HepG2 (cell line): Measurements from ENCODE around the gene B4GALT1. TPM values are rescaled to one million over a fixed set of nuclear protein-coding genes. Genes with fewer than 3 reads are reported as not detected.

Experiments used
- DZIP1 ChIP-seq: sonication (generic); formaldehyde crosslinking; IDR thresholded peaks from 2 replicates; pipeline ENCODE4 v1.5.0; 2020; ENCODE audit warnings: mild to moderate bottlenecking, missing genetic modification reagents
- EEA1 ChIP-seq: sonication (generic); formaldehyde crosslinking; IDR thresholded peaks from 2 replicates; pipeline ENCODE4 v1.5.1; 2020; ENCODE audit warnings: mild to moderate bottlenecking, missing genetic modification reagents, borderline replicate concordance
- EHMT2 ChIP-seq: fragments of 200-600 bp; sonication (generic); IDR thresholded peaks from 2 replicates; pipeline ENCODE4 v1.7.0; 2017; ENCODE audit warnings: antibody characterized with exemption, low read depth, low read length, borderline replicate concordance
- GATA4 ChIP-seq: sonication (generic); IDR thresholded peaks from 2 replicates; pipeline ENCODE4 v1.6.1; 2016; ENCODE audit warnings: antibody characterized with exemption, low read depth, borderline replicate concordance
- HMG20B ChIP-seq: conservative IDR thresholded peaks from 2 replicates; pipeline ENCODE4 v1.6.1; 2016; ENCODE audit warnings: missing genetic modification reagents, missing compliant biosample characterization
- NR2F6 ChIP-seq, 2 experiments: IDR thresholded peaks; 2 replicates each; pipeline ENCODE4 v1.6.1; 2016; ENCODE audit warnings: antibody characterized with exemption in 1 of 2, mild to moderate bottlenecking in 1 of 2
- PAX8 ChIP-seq: sonication (generic); formaldehyde crosslinking; IDR thresholded peaks from 2 replicates; pipeline ENCODE4 v1.8.0; 2022; ENCODE audit warnings: mild to moderate bottlenecking, missing genetic modification reagents, borderline replicate concordance
- PBX2 ChIP-seq: IDR thresholded peaks from 2 replicates; pipeline ENCODE4 v1.6.1; 2016; ENCODE audit warnings: control low read depth
- PLRG1 ChIP-seq: fragments of 450-650 bp; conservative IDR thresholded peaks from 2 replicates; pipeline ENCODE4 v1.6.1; 2016
- POGZ ChIP-seq: sonication (generic); formaldehyde crosslinking; IDR thresholded peaks from 2 replicates; pipeline ENCODE4 v1.4.0; 2020; ENCODE audit warnings: mild to moderate bottlenecking, missing genetic modification reagents
- SALL2 ChIP-seq: sonication (generic); formaldehyde crosslinking; IDR thresholded peaks from 2 replicates; pipeline ENCODE4 v1.8.1; 2023; ENCODE audit warnings: mild to moderate bottlenecking, missing genetic modification reagents, inconsistent platforms
- SP2 ChIP-seq: sonication (generic); formaldehyde crosslinking; IDR thresholded peaks from 2 replicates; pipeline ENCODE4 v1.5.1; 2020; ENCODE audit warnings: mild to moderate bottlenecking, missing genetic modification reagents
- SRSF9 ChIP-seq: fragments of 200-400 bp; formaldehyde crosslinking; IDR thresholded peaks from 2 replicates; pipeline ENCODE4 v1.6.1; 2018; ENCODE audit warnings: borderline replicate concordance, mild to moderate bottlenecking, low read depth, low read length; ENCODE audit not compliant: insufficient read depth, poor library complexity, severe bottlenecking
- TBL1XR1 ChIP-seq: fragments of 150-350 bp; IDR thresholded peaks from 2 replicates; pipeline ENCODE4 v1.6.1; 2014; ENCODE audit warnings: borderline replicate concordance, low read length; ENCODE audit not compliant: partially characterized antibody
- TBP ChIP-seq: sonication (generic); formaldehyde crosslinking; IDR thresholded peaks from 2 replicates; pipeline ENCODE4 v1.5.0; 2020; ENCODE audit warnings: missing genetic modification reagents
- TGIF2 ChIP-seq: IDR thresholded peaks from 2 replicates; pipeline ENCODE4 v1.6.1; 2016; ENCODE audit warnings: control low read depth, missing compliant biosample characterization
- ZBTB10 ChIP-seq: sonication (generic); formaldehyde crosslinking; IDR thresholded peaks from 2 replicates; pipeline ENCODE4 v1.4.0; 2020; ENCODE audit warnings: missing genetic modification reagents, borderline replicate concordance
- ZKSCAN8 ChIP-seq: IDR thresholded peaks from 2 replicates; pipeline ENCODE4 v1.6.1; 2016; ENCODE audit warnings: borderline replicate concordance, missing genetic modification reagents, missing compliant biosample characterization
- ZNF205 ChIP-seq: IDR thresholded peaks from 2 replicates; pipeline ENCODE4 v1.6.1; 2018; ENCODE audit warnings: missing biosample characterization, missing genetic modification reagents
- ZNF335 ChIP-seq: sonication (generic); formaldehyde crosslinking; IDR thresholded peaks from 2 replicates; pipeline ENCODE4 v1.4.0; 2020; ENCODE audit warnings: missing genetic modification reagents
- ZNF564 ChIP-seq: sonication (generic); formaldehyde crosslinking; IDR thresholded peaks from 2 replicates; pipeline ENCODE4 v1.8.1; 2023; ENCODE audit warnings: mild to moderate bottlenecking, missing genetic modification reagents
- ZSCAN20 ChIP-seq: sonication (generic); formaldehyde crosslinking; IDR thresholded peaks from 2 replicates; pipeline ENCODE4 v1.4.0; 2020; ENCODE audit warnings: missing genetic modification reagents, mild to moderate bottlenecking, borderline replicate concordance
- polyA plus RNA-seq, 8 experiments: library from polyadenylated mRNA; depleted of rRNA in 3 of 8; stranded (reverse) in 7 of 8; unstranded in 1 of 8; fragments of >200 nt; fragmentation: Illumina TruSeq in 4 of 8; extraction: Trizol in 4 of 8; gene quantifications; 2 replicates each; pipeline versions ENCODE4 v1.2.1 to v1.2.3, GENCODE V29; 2011 to 2016; ENCODE audit warnings: low read depth in 4 of 8, missing spikeins in 1 of 8, mixed read lengths in 1 of 8; ENCODE audit not compliant: insufficient read depth in 1 of 8
- total RNA-seq, 5 experiments: library from RNA; depleted of rRNA; stranded (reverse); fragments of >200 nt; fragmentation: Illumina TruSeq; extraction: Trizol; gene quantifications; 2 replicates each; pipeline ENCODE4 v1.2.3, GENCODE V29; 2016; ENCODE audit warnings: low read depth in 1 of 5

Gene B4GALT1
- total and polyA plus RNA-seq, 2 of the 13 experiments (the other 11 are each of a cell fraction or from before 2014, with no cell fraction given) = 15.7 to 33.5 TPM

GRCh38 chr9:33139421-33140228 lies 27.5 kb downstream of the B4GALT1 start (continued):
- TF ChIP-seq DZIP1 (CRISPR knock-in tag) (0 out of 2 replicates have a peak, but pooled peaks have one; percentile 50), ZBTB10 (CRISPR knock-in tag) (no peak), HMG20B (0 out of 2 replicates have a peak, but pooled peaks have one; percentile 18), GATA4 (no peak), NR2F6 (IDR thresholded peaks at IDR 0.05) (peak; percentile 91), NR2F6 (CRISPR knock-in tag; IDR thresholded peaks at IDR 0.05) (peak; percentile 95), TBP (CRISPR knock-in tag) (no peak), ZNF335 (peak; percentile 87; the same call in 1 of the 2 replicates), TGIF2 (CRISPR knock-in tag) (peak; percentile 82), PAX8 (CRISPR knock-in tag) (0 out of 2 replicates have a peak, but pooled peaks have one; percentile 79), SALL2 (CRISPR knock-in tag) (peak; percentile 68; the same call in 1 of the 2 replicates), PLRG1 (no peak), SP2 (CRISPR knock-in tag) (no peak), EEA1 (CRISPR knock-in tag) (peak; percentile 44; the same call in 1 of the 2 replicates), EHMT2 (peak; percentile 60; the same call in 1 of the 2 replicates), TBL1XR1 (peak; percentile 59), ZSCAN20 (CRISPR knock-in tag) (no peak), SRSF9 (no peak), PBX2 (no peak; the same call in 1 of the 2 replicates), POGZ (CRISPR knock-in tag) (peak; percentile 88), ZNF564 (CRISPR knock-in tag) (peak; percentile 89), ZKSCAN8 (no peak), ZNF205 (CRISPR knock-in tag) (peak; percentile 85; the same call in 1 of the 2 replicates)
